Activated CD4-positive, alpha-beta T cell treated with anti-CD3 and anti-CD28 coated beads for 36 hours (primary cell): Measurements from ENCODE around the gene DNAJB8. TPM values are rescaled to one million over a fixed set of nuclear protein-coding genes. Genes with fewer than 3 reads are reported as not detected.
A peak's percentile ranks its signal among the peaks of the same experiment; 100 is the strongest.

ENCODE experiments used
- ATAC-seq: fragments of 200-7000 bp; cut with Tn5 transposase; one replicate; pipeline ENCODE4 v1.10.0; 2021; ENCODE audit warnings: mild to moderate bottlenecking, moderate library complexity
- CTCF ChIA-PET: fragments of 350-600 bp; sonication (Branson Sonifier 250); formaldehyde crosslinking; loops from one replicate; lab custom pipeline; 2021; ENCODE audit warnings: antibody characterized with exemption; lab: Charles Lee
- POLR2A ChIA-PET: fragments of 350-600 bp; sonication (Branson Sonifier 250); formaldehyde crosslinking; loops from one replicate; lab custom pipeline; 2021; ENCODE audit warnings: antibody characterized with exemption, inconsistent platforms; lab: Charles Lee
- DNase-seq: peaks from one replicate; pipeline ENCODE4 v3.0.0-alpha.2; 2020
- H3K27ac Mint-ChIP-seq: one replicate; pipeline ENCODE4 v1.8.0; 2021; ENCODE audit warnings: mixed read lengths
- H3K27me3 Mint-ChIP-seq: one replicate; pipeline ENCODE4 v1.8.0; 2021; ENCODE audit warnings: mixed read lengths
- H3K36me3 Mint-ChIP-seq: one replicate; pipeline ENCODE4 v1.8.0; 2021; ENCODE audit warnings: low read depth, mixed read lengths
- H3K4me1 Mint-ChIP-seq: one replicate; pipeline ENCODE4 v1.8.0; 2021; ENCODE audit warnings: mixed read lengths
- H3K4me3 Mint-ChIP-seq: one replicate; pipeline ENCODE4 v1.8.0; 2021; ENCODE audit warnings: mild to moderate bottlenecking, moderate library complexity, mixed read lengths
- H3K9me3 Mint-ChIP-seq: one replicate; pipeline ENCODE4 v1.8.0; 2021; ENCODE audit warnings: low read depth, mixed read lengths
- intact Hi-C, 2 experiments: fragments of 100-400 bp; cut with DNase I in 1 of 2; cut with micrococcal nuclease in 1 of 2; formaldehyde crosslinking; loops; one replicate each; pipeline versions ENCODE4 v1.14.2 to v1.15.1; 2022 to 2024; cut with DNase I, micrococcal nuclease
- total RNA-seq, 2 experiments: library from RNA; stranded (reverse); gene quantifications; one replicate each; pipeline ENCODE4 v1.2.3, GENCODE V29; 2021

The DNAJB8 gene
- total RNA-seq, 2 experiments from 2014 or later: not detected

DNA sequence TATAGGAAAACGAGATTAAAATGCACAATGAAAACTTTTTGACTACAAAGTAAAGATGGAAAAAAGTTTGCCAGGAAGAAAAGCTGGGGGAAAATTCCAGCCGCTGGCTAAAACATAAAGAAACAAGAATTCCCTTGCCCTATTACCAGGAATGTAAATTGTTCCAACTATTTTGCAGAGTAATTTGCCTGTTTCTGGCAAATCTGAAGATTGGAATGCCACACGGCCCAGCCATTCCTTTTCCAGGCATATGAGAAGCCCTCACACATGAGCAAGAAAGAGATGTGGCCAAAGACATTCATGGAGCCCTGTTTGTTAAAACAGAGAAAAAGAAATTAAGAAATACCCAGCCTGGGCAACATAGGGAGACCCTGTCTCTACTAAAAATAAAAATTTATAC, 34.7 kb upstream of the DNAJB8 start:
- no peaks in the 10 kb centered on the region for H3K4me1 Mint-ChIP-seq
- intact Hi-C loops: no loop called here
- ChIA-PET POLR2A (no interaction called here), CTCF (interaction anchor here (2.3 kb wide), 1 partner anchor 75 kb away, joined by 15 read pairs; no protein-coding TSS in a partner anchor)
- no peaks in the 10 kb centered on the region for H3K36me3 Mint-ChIP-seq
- H3K27ac Mint-ChIP-seq: no peak overlapping the region
- ATAC-seq: no peak
- no peaks in the 10 kb centered on the region for H3K9me3 Mint-ChIP-seq
- DNase-seq: no peak
- H3K27me3 Mint-ChIP-seq: peaks cover 17% of the 10 kb centered on the region
- H3K4me3 Mint-ChIP-seq: no peak overlapping the region

DNA sequence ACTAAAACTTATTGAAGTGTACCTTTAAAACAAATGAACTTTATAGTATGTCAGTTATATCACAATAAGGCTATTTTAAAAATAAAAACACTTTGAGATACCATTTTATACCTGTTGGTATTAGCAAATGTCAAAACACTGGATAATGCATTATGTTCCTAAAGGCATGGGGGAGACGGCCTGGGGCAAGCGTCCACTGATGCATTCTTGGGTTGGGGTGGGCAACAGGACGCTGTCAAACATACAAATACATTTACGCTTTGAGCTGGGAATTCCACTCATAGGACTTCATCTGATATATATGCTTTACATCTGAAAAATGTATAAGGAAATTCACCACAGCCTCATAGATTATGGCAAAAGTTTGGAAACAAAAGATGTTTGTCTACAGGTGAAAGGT, 33.9 kb upstream of the DNAJB8 start:
- Mint-ChIP-seq H3K4me1 (no peaks in the 10 kb centered on the region), H3K27ac (no peak overlapping the region), H3K36me3 (no peaks in the 10 kb centered on the region), H3K27me3 (peaks cover 23% of the 10 kb centered on the region), H3K4me3 (no peak overlapping the region), H3K9me3 (no peaks in the 10 kb centered on the region)
- intact Hi-C loops: no loop called here
- DNase-seq (no peak), ATAC-seq (no peak)
- CTCF ChIA-PET: interaction anchor here (2.3 kb wide), 1 partner anchor 74 kb away, joined by 15 read pairs; no protein-coding TSS in a partner anchor
- POLR2A ChIA-PET: no interaction called here

- ChIA-PET POLR2A (no interaction called here), CTCF (interaction anchor here (0.6 to 1.8 kb wide), 7 partner anchors 49 to 405 kb away, joined by 3 to 18 read pairs (median 4); no protein-coding TSS in a partner anchor)
- Mint-ChIP-seq H3K4me1 (no peaks in the 10 kb centered on the region), H3K9me3 (no peaks in the 10 kb centered on the region), H3K36me3 (no peaks in the 10 kb centered on the region), H3K27me3 (peaks cover 30% of the 10 kb centered on the region), H3K4me3 (no peak overlapping the region), H3K27ac (no peak overlapping the region)
- ATAC-seq (no peak), DNase-seq (no peak)
- intact Hi-C loops: loop anchor here (2.0 to 5.0 kb wide), 2 partner anchors 85 to 108 kb away; no protein-coding TSS in a partner anchor
Measured at GRCh38 chr3:128499724-128500275, 33.1 kb upstream of the DNAJB8 start.

GRCh38 chr3:128498901-128499530, 32.3 kb upstream of the DNAJB8 start:
- DNase-seq (no peak), ATAC-seq (no peak)
- peaks cover 36% of the 10 kb centered on the region for H3K27me3 Mint-ChIP-seq
- H3K9me3 Mint-ChIP-seq: no peaks in the 10 kb centered on the region
- intact Hi-C loops: loop anchor here (1.0 to 5.0 kb wide), 3 partner anchors 73 to 108 kb away; no protein-coding TSS in a partner anchor
- ChIA-PET CTCF (interaction anchor here (0.6 to 2.2 kb wide), 10 partner anchors 25 to 425 kb away, joined by 3 to 18 read pairs (median 4); no protein-coding TSS in a partner anchor), POLR2A (no interaction called here)
- H3K4me3 Mint-ChIP-seq: no peak overlapping the region
- no peaks in the 10 kb centered on the region for H3K4me1 Mint-ChIP-seq
- H3K36me3 Mint-ChIP-seq: no peaks in the 10 kb centered on the region
- no peak overlapping the region for H3K27ac Mint-ChIP-seq

GRCh38 chr3:128498127-128498626, 31.5 kb upstream of the DNAJB8 start:
- ChIA-PET CTCF (interaction anchor here (1.0 to 2.2 kb wide), 3 partner anchors 8 to 424 kb away, joined by 3 to 18 read pairs (median 6); no protein-coding TSS in a partner anchor), POLR2A (no interaction called here)
- H3K4me1 Mint-ChIP-seq: no peaks in the 10 kb centered on the region
- no peak for DNase-seq
- H3K36me3 Mint-ChIP-seq: no peaks in the 10 kb centered on the region
- intact Hi-C loops: loop anchor here (1.0 to 5.0 kb wide), 3 partner anchors 72 to 109 kb away; no protein-coding TSS in a partner anchor
- no peak overlapping the region for H3K27ac Mint-ChIP-seq
- H3K9me3 Mint-ChIP-seq: no peaks in the 10 kb centered on the region
- H3K4me3 Mint-ChIP-seq: peak overlapping the region; percentile 14
- no peak for ATAC-seq
- peaks cover 42% of the 10 kb centered on the region for H3K27me3 Mint-ChIP-seq

DNA sequence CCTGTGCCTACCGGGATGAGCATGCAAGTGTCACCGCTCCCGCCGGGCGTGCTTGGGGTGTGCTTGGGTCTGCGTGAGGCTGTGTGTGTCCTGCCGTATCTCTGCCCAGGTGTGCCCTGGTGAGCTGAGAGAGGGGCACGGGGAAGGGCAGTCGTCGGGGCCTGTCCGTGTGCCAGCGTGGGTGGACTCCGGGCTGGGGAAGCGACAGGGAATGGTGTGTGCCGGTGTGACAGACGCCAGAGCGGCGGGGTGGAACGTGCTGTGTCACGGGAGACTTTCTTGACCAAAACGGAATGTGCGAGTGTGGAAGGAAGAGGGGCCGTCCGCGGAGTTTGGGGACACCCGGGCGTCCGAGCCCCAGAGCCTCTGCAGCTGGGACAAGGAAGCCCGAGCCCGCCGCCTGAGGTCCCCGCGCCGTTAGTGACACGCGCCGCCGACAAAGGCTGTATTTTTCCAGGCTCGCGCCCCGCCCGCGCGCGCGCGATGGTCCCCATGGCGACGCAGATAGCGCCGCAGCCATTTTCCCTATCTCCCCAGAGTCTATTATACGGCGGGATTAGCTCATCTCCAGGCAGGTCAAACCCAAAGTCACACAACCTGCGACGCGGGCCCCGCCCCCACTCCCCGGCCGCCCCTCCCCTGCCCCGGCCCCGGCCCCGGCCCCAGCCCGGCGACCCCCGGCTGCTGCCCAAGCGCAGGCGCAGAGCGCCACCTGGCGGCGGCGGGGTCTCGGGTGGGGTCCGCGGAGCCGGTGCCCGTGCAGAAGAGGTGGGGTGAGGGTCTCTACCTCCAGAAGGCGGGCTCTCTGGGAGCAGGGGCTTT, 30.8 kb upstream of the DNAJB8 start:
- peaks cover 42% of the 10 kb centered on the region for H3K27me3 Mint-ChIP-seq
- peak; percentile 85 for DNase-seq
- H3K4me1 Mint-ChIP-seq: no peaks in the 10 kb centered on the region
- H3K4me3 Mint-ChIP-seq: peak overlapping the region; percentile 61
- H3K9me3 Mint-ChIP-seq: no peaks in the 10 kb centered on the region
- ChIA-PET CTCF (interaction anchor here (0.6 to 2.2 kb wide), 11 partner anchors 9 to 424 kb away, joined by 3 to 6 read pairs (median 3); no protein-coding TSS in a partner anchor), POLR2A (no interaction called here)
- intact Hi-C loops: loop anchor here (1.0 to 5.0 kb wide), 6 partner anchors 71 to 423 kb away; no protein-coding TSS in a partner anchor
- H3K36me3 Mint-ChIP-seq: no peaks in the 10 kb centered on the region
- no peak overlapping the region for H3K27ac Mint-ChIP-seq
- ATAC-seq: peak; percentile 78

DNA sequence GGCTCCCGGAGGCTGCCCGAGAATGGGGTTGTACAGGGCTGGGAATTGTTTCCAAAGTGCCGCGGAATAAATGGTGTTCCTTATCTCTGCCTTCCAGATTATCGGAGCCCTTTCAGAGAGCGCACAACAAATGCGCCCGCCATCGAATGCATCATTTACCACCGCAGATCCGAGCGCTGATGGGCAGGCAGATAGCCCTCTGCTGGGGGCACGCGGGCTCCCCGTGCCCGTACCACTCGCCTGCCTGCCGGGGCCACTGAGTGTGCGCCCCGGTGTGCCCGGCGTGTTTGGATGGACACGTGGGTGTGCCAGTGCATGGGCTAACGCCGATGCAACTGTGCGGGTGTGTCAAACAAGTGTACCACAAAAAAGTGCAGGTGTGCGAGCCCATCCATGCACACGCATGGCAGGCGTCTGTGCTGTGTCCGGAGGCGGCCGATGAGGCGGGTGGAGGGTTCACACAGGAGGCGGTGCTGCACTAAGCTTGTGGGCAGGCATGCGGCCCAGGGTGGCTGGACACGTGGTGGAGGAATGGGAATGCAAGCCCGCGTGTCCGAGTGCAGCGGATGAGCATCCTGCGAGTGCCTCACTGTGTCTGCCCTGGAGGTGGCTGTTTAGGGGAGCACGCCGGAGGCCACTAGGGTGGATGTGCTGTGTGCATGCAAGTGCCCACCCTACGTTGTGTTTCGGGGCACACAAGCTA, 30.1 kb upstream of the DNAJB8 start:
- intact Hi-C loops: loop anchor here (1.0 to 5.0 kb wide), 5 partner anchors 70 to 422 kb away; no protein-coding TSS in a partner anchor
- DNase-seq (no peak), ATAC-seq (no peak)
- Mint-ChIP-seq H3K36me3 (no peaks in the 10 kb centered on the region), H3K27me3 (peaks cover 46% of the 10 kb centered on the region), H3K4me1 (peaks cover 4% of the 10 kb centered on the region), H3K9me3 (no peaks in the 10 kb centered on the region), H3K4me3 (peak overlapping the region; percentile 61), H3K27ac (no peak overlapping the region)
- ChIA-PET POLR2A (no interaction called here), CTCF (interaction anchor here (0.6 to 2.2 kb wide), 10 partner anchors 10 to 423 kb away, joined by 3 to 6 read pairs (median 4); no protein-coding TSS in a partner anchor)

DNA sequence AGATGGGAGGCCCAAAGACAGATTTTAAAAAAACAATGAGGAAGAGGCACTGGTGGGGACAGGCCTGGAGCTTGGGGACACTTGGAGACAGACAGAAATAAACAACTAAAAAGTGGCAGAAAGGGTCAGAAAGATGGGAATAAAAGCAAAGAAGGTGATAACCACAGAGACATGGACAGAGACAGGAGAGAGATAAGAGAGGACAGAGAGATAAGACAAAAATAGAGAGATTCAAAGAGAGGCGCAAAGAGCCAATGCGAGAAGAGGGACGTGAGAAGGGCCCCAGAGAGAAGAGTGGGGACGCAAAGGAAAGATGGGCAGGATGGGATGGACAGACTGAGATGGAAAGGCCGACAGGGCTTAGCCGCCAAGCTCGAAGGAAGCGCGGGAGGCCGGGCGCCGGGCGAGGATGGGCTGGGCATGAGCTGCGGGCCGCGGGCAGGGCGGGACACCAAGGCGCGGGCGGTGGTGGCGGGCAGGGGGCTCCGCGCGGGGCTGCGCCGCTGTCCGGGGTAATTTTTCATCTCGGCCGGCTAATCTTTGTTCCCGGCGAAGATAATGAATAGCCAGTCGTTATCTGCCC, 29.4 kb upstream of the DNAJB8 start:
- DNase-seq (no peak), ATAC-seq (no peak)
- no peak overlapping the region for H3K27ac Mint-ChIP-seq
- H3K4me3 Mint-ChIP-seq: no peak overlapping the region
- H3K4me1 Mint-ChIP-seq: peaks cover 7% of the 10 kb centered on the region
- H3K36me3 Mint-ChIP-seq: no peaks in the 10 kb centered on the region
- H3K9me3 Mint-ChIP-seq: no peaks in the 10 kb centered on the region
- peaks cover 51% of the 10 kb centered on the region for H3K27me3 Mint-ChIP-seq
- intact Hi-C loops: loop anchor here (2.0 to 5.0 kb wide), 3 partner anchors 111 to 421 kb away; no protein-coding TSS in a partner anchor
- CTCF ChIA-PET: interaction anchor here (1.4 kb wide), 1 partner anchor 69 kb away, joined by 5 read pairs; no protein-coding TSS in a partner anchor
- POLR2A ChIA-PET: no interaction called here

DNA sequence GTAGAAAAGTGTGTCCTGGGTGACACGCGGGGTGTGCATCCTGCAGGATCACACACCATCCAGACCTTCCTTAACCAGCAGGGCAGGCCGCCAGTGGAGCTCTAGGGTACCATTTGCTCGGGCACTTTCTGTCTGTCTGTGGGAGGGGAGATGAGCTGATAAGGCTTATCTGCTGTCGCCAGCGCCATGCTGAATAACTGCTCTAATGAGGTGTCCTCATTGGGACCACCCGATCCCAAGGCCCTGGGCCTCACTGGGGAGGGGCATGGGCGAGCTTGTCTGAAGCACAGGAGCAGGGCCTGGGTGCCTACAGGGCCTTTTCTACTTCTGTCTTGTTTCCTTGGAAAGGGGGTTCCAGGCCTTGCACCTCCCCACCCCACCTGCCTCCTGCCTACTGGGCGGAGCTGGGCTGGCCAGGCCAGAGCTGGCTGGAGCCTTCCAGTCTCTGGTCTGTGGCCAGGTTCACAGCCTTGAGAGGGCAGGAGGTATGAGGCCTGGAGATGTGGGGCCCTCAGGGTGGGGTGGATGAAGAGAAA, 28.8 kb upstream of the DNAJB8 start:
- no peak overlapping the region for H3K27ac Mint-ChIP-seq
- DNase-seq (no peak), ATAC-seq (no peak)
- H3K9me3 Mint-ChIP-seq: no peaks in the 10 kb centered on the region
- intact Hi-C loops: loop anchor here in 1 of 2 experiments (5.0 kb wide), 1 partner anchor 112 kb away; no protein-coding TSS in a partner anchor
- H3K36me3 Mint-ChIP-seq: no peaks in the 10 kb centered on the region
- ChIA-PET POLR2A (no interaction called here), CTCF (interaction anchor here (0.7 to 1.4 kb wide), 2 partner anchors 68 to 113 kb away, joined by 3 to 5 read pairs; no protein-coding TSS in a partner anchor)
- peaks cover 7% of the 10 kb centered on the region for H3K4me1 Mint-ChIP-seq
- H3K27me3 Mint-ChIP-seq: peaks cover 49% of the 10 kb centered on the region
- H3K4me3 Mint-ChIP-seq: no peak overlapping the region

- no peak for ATAC-seq
Measured at GRCh38 chr3:128494367-128494650, 27.6 kb upstream of the DNAJB8 start.

More at GRCh38 chr3:128494367-128494650, 27.6 kb upstream of the DNAJB8 start:
- ChIA-PET CTCF (no interaction called here), POLR2A (no interaction called here)
- Mint-ChIP-seq H3K4me1 (peaks cover 12% of the 10 kb centered on the region), H3K9me3 (no peaks in the 10 kb centered on the region), H3K4me3 (no peak overlapping the region), H3K27me3 (peaks cover 58% of the 10 kb centered on the region), H3K36me3 (no peaks in the 10 kb centered on the region), H3K27ac (no peak overlapping the region)
- DNase-seq: no peak
- intact Hi-C loops: loop anchor here in 1 of 2 experiments (5.0 kb wide), 1 partner anchor 417 kb away; no protein-coding TSS in a partner anchor
